Astrocyte of the spinal cord (primary cell): Measurements from ENCODE around the gene URB1.

ENCODE experiments used
- DNase-seq: peaks from one replicate; pipeline ENCODE4 v3.0.0; 2011; ENCODE audit warnings: low read depth, low spot score
- H3K4me3 ChIP-seq: 2 replicates; pipeline ENCODE4 v1.5.1; 2011; ENCODE audit warnings: low read depth, mild to moderate bottlenecking, low read length, moderate library complexity
- in situ Hi-C: cut with HindIII; loops from 2 replicates; pipeline ENCODE4 v1.10.0; 2017; ENCODE audit warnings: low sequenced_read_pairs
- TF ChIP-seq, protein P1 (sequence below): IDR thresholded peaks from 2 replicates; pipeline ENCODE4 v1.5.1; 2012; ENCODE audit warnings: low read depth, mild to moderate bottlenecking, low read length, inconsistent platforms

Gene URB1

DNA sequence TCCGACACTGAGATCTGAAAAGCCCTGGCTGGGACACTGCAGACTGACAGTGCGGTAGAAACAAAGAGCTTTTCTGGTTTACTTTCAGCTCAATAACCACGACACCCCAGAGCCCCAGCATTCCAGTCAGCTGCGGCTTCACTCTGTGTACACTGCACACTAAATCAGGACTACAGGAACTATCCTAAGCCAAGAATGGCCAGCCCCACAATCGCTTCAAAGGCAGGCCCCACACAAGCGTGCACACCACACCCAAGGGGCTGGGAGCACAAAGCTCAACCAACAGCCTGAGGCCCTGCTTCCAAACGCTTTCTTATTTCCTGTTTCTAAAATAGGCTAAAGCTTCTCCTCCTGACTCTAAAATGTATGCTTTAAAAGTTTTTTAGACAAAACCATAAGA, 28.4 kb downstream of the URB1 start:
- no peak overlapping the region for H3K4me3 ChIP-seq
- in situ Hi-C loops: no loop called here
- DNase-seq: peak; percentile 65
- TF ChIP-seq, protein P1, sequence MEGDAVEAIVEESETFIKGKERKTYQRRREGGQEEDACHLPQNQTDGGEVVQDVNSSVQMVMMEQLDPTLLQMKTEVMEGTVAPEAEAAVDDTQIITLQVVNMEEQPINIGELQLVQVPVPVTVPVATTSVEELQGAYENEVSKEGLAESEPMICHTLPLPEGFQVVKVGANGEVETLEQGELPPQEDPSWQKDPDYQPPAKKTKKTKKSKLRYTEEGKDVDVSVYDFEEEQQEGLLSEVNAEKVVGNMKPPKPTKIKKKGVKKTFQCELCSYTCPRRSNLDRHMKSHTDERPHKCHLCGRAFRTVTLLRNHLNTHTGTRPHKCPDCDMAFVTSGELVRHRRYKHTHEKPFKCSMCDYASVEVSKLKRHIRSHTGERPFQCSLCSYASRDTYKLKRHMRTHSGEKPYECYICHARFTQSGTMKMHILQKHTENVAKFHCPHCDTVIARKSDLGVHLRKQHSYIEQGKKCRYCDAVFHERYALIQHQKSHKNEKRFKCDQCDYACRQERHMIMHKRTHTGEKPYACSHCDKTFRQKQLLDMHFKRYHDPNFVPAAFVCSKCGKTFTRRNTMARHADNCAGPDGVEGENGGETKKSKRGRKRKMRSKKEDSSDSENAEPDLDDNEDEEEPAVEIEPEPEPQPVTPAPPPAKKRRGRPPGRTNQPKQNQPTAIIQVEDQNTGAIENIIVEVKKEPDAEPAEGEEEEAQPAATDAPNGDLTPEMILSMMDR: no peak

DNA sequence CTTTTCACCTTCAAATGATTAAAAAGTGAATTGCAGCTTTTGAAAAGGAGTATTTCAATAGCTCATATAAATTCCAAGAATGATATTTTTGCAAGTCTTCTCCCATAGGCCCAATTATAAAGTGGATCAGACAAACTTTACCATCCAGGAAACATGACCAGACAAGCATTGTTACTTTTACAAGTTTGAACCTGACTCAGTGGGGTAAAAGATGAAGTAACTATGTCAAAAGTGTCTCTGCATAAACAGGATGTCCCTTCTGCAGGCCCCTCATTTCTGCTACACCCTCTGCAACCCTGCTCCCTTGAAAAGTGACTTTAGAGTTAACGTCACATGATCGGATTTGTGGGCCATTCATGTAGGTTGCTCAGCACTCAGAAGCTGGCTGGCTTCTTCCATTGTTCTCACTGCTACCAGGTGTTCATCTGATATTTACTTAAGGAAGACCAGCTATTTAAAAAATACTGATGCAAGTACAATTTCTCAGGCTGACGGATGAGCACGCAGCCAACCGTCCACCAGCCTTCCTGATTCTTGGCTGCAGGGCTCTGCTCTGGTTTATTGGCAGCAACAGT, 32.3 kb downstream of the URB1 start:
- no peak overlapping the region for H3K4me3 ChIP-seq
- in situ Hi-C loops: no loop called here
- TF ChIP-seq, protein P1: no peak
- DNase-seq: no peak

DNA sequence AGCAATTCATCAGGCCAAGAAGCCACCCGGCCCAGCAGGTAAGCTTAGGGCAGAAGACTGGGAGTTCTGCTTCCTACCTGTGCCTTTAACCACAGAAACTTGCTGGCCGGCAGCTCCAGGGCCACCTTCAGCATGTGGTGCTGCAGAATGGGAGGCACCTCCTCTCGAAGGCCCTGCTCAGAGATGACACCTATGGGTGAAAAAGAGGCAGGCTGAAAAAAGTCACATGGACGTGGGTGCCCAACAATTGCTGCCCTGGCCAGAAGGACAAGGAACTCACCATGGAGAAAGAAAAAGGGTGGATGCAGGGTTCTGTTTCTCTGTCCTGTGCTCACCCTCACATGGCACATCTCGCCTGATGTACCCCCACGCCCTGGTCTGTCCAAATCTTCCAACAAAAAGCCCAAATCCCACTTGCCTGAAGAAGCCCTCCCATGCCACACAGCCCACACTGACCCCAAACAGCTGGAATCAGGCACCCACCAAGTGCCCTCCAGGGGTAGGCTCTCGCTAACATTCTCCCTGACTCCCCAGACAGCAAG, 33.0 kb downstream of the URB1 start:
- TF ChIP-seq, protein P1: peak; percentile 24
- DNase-seq: no peak
- in situ Hi-C loops: no loop called here
- no peak overlapping the region for H3K4me3 ChIP-seq

DNA sequence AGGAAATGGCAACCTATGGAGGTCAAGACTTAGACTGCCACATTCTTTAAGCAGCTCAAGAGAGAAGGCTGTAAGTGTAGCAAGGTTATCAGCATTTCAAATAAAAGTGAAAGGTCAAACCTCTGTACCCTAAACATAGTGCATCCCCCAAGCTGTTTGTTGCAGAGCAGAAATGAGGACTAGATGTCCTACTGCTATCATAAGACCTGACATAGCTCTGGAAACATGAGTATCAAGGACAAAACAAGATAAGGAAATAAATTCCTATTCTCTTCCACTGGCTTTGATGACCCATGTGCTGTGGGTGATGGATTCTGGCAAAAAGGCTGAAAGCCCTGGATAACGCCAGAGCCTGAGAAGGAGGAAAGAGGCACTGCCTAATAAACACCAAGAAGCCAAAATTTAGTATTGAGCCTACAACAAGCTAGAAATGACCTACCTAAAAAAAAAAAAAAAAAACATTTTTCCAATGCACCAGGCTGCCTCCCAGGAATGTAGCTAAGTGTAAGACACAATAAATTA, 35.9 kb downstream of the URB1 start:
- no peak overlapping the region for H3K4me3 ChIP-seq
- TF ChIP-seq, protein P1: no peak
- in situ Hi-C loops: no loop called here
- DNase-seq: no peak

DNA sequence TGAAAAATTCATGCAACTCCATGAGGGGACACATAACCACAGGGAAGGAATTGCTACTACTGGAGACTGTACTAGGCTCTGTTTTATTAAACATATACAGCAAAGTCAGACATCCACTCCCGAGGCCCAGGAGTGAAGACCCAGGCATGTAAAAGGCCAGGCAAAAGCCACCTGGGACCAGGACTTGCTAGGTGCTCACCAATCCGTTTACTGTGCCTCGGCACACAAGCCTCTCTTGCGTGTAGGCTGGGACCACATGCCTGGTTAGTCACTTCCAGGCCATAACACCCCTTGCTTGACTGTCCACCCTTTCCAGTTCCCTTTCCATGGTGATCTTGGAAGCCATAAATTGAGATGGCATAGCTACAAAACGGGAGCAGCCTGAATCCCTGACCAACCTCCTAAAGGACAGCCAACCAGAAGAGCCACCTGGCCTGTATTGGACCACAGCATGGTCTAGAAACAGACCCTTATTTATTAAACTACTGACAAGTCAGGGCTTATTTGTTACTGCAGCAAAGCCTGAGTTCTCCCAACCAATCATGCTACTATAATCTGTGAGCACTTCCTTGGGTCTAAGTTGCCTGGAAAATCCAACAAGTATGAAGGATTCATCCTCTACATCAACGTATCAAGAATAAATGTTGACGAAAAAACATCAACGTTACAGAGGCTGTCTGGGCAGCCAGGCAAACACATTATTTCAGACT, 39.7 kb downstream of the URB1 start:
- in situ Hi-C loops: no loop called here
- H3K4me3 ChIP-seq: no peak overlapping the region
- TF ChIP-seq, protein P1: no peak
- no peak for DNase-seq

DNA sequence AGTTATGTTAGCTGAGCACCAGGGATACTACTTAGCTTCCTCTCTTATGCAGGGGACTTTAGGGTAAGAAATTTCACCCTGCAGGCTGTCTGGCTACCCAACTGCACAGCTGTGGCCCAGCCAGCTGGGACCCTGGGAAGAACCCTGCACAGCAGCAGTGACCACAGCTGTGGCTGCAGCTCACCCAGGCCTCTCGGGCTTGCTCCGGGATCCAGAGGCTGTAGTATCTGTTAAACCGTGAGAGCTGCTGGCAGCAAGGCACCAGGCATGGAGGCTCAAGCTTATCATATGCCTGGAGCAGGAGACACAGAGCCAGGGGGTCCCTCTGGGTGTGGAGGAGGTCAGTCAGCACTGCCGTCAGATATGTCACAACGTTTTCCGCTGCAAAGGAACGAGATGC, 40.3 kb downstream of the URB1 start:
- in situ Hi-C loops: no loop called here
- TF ChIP-seq, protein P1: no peak

More for the DNA sequence above, 40.3 kb downstream of the URB1 start:
- DNase-seq: no peak
- no peak overlapping the region for H3K4me3 ChIP-seq
